NB4 (cell line): ENCODE results near the gene ADAMTSL2.

Source experiments
- CTCF ChIP-seq: IDR thresholded peaks from one replicate; pipeline ENCODE4 v1.5.1; 2012; ENCODE audit warnings: low read depth, low read length
- POLR2A ChIP-seq: IDR thresholded peaks from 2 replicates; pipeline ENCODE4 v1.6.1; 2011; ENCODE audit warnings: mild to moderate bottlenecking; ENCODE audit not compliant: insufficient read length; ENCODE audit errors: extremely low read depth

DNA sequence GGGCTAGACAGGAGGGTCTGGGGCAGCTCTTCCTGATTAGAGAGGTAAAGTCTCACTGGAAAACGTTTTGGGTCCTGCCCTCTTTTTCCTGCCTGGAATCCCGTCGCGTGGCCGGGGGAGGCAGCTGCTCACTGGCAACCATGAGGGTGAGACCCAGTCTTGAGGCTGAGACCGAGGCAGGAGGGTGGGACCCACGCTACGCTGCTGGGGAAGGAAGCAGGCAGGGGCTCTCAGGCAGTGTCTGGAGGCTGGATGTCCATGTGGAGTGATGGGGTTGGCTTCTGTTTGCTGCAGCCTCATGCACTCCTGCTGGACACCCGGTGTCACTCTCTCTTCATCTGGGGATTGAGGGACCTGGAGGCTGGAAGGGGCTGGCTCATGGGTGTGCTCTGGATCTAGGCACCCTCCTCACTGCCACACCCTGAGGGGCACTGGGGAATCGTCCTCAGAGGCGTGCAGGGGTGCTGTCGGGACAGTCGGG, 44.3 kb upstream of the ADAMTSL2 start:
- TF ChIP-seq CTCF (no peak), POLR2A (no peak)
